Measurements from ENCODE around the gene TCFL5. TPM values are rescaled to one million over a fixed set of nuclear protein-coding genes. Genes with fewer than 3 reads are reported as not detected.

Gene TCFL5
- total and polyA plus RNA-seq, 3 experiments from 2014 or later, result 1.4 to 6.2 (median 4.6) TPM

GRCh38 chr20:62828051-62828450 lies 33.6 kb downstream of the TCFL5 start:
- no peak overlapping the region for H3K4me3 Mint-ChIP-seq
- CTCF ChIA-PET, result no interaction called here
- H3K4me1 ChIP-seq (ENCODE audit: insufficient read depth, low read length), result peaks cover 6% of the 10 kb centered on the region

GRCh38 chr20:62827311-62828038 lies 34.1 kb downstream of the TCFL5 start:
- ChIA-PET POLR2A (no interaction called here), CTCF (no interaction called here)
- Mint-ChIP-seq H3K4me1 (peaks cover 0 to 10% (median 0%) of the 10 kb centered on the region in 3 donors), H3K27me3 (no peaks in the 10 kb centered on the region), H3K36me3 (no peaks in the 10 kb centered on the region), H3K9me3 (no peaks in the 10 kb centered on the region), H3K27ac (no peak overlapping the region), H3K4me3 (no peak overlapping the region)
- Histone ChIP-seq H3K27ac (ENCODE audit: low read depth, low read length) (no peak overlapping the region), H3K4me1 (ENCODE audit: insufficient read depth, low read length) (peaks cover 6% of the 10 kb centered on the region), H3K36me3 (ENCODE audit: insufficient read depth, low read length) (no peaks in the 10 kb centered on the region), H3K4me3 (ENCODE audit: low read length) (no peak overlapping the region), H3K9me3 (ENCODE audit: low read length) (no peaks in the 10 kb centered on the region), H3K27me3 (ENCODE audit: insufficient read depth, low read length, poor library complexity, severe bottlenecking) (no peaks in the 10 kb centered on the region)
- no peak for DNase-seq

More at GRCh38 chr20:62828051-62828450, 33.6 kb downstream of the TCFL5 start:
- H3K9me3 Mint-ChIP-seq, result no peaks in the 10 kb centered on the region
- POLR2A ChIA-PET, result no interaction called here
- H3K27ac Mint-ChIP-seq, result no peak overlapping the region
- no peaks in the 10 kb centered on the region for H3K27me3 Mint-ChIP-seq
- H3K9me3 ChIP-seq (ENCODE audit: low read length), result no peaks in the 10 kb centered on the region
- H3K27me3 ChIP-seq (ENCODE audit: insufficient read depth, low read length, poor library complexity, severe bottlenecking), result no peaks in the 10 kb centered on the region
- no peak overlapping the region for H3K27ac ChIP-seq (ENCODE audit: low read depth, low read length)
- no peaks in the 10 kb centered on the region for H3K36me3 Mint-ChIP-seq
- no peaks in the 10 kb centered on the region for H3K36me3 ChIP-seq (ENCODE audit: insufficient read depth, low read length)
- H3K4me1 Mint-ChIP-seq, result peaks cover 0 to 15% (median 1%) of the 10 kb centered on the region in 3 donors
- H3K4me3 ChIP-seq (ENCODE audit: low read length), result no peak overlapping the region
- DNase-seq, result no peak

GRCh38 chr20:62826646-62827310 lies 34.8 kb downstream of the TCFL5 start:
- Histone ChIP-seq H3K36me3 (ENCODE audit: insufficient read depth, low read length) (no peaks in the 10 kb centered on the region), H3K9me3 (ENCODE audit: low read length) (no peaks in the 10 kb centered on the region), H3K4me1 (ENCODE audit: insufficient read depth, low read length) (peaks cover 6% of the 10 kb centered on the region), H3K27me3 (ENCODE audit: insufficient read depth, low read length, poor library complexity, severe bottlenecking) (no peaks in the 10 kb centered on the region), H3K4me3 (ENCODE audit: low read length) (no peak overlapping the region), H3K27ac (ENCODE audit: low read depth, low read length) (no peak overlapping the region)
- ChIA-PET POLR2A (no interaction called here), CTCF (no interaction called here)
- H3K27ac Mint-ChIP-seq, result peak overlapping the region in 1 of 8 donors; percentile 24
- no peak for DNase-seq
- H3K4me3 Mint-ChIP-seq, result no peak overlapping the region
- no peaks in the 10 kb centered on the region for H3K9me3 Mint-ChIP-seq
- H3K36me3 Mint-ChIP-seq, result no peaks in the 10 kb centered on the region
- no peaks in the 10 kb centered on the region for H3K27me3 Mint-ChIP-seq
- H3K4me1 Mint-ChIP-seq, result peaks cover 0 to 5% (median 0%) of the 10 kb centered on the region in 3 donors

GRCh38 chr20:62825986-62826645 lies 35.5 kb downstream of the TCFL5 start:
- no peaks in the 10 kb centered on the region for H3K27me3 Mint-ChIP-seq

GRCh38 chr20:62825333-62825985 lies 36.2 kb downstream of the TCFL5 start:
- H3K27ac Mint-ChIP-seq, result no peak overlapping the region
- peaks cover 6% of the 10 kb centered on the region for H3K4me1 ChIP-seq (ENCODE audit: insufficient read depth, low read length)
- ChIA-PET POLR2A (no interaction called here), CTCF (no interaction called here)
- no peaks in the 10 kb centered on the region for H3K27me3 Mint-ChIP-seq
- no peak overlapping the region for H3K4me3 ChIP-seq (ENCODE audit: low read length)
- H3K27me3 ChIP-seq (ENCODE audit: insufficient read depth, low read length, poor library complexity, severe bottlenecking), result no peaks in the 10 kb centered on the region
- peak overlapping the region in 1 of 7 donors; percentile 23 for H3K4me3 Mint-ChIP-seq
- peaks cover 0 to 5% (median 0%) of the 10 kb centered on the region in 3 donors for H3K4me1 Mint-ChIP-seq
- H3K9me3 ChIP-seq (ENCODE audit: low read length), result no peaks in the 10 kb centered on the region
- no peak for DNase-seq
- H3K9me3 Mint-ChIP-seq, result no peaks in the 10 kb centered on the region
- no peaks in the 10 kb centered on the region for H3K36me3 ChIP-seq (ENCODE audit: insufficient read depth, low read length)
- H3K27ac ChIP-seq (ENCODE audit: low read depth, low read length), result no peak overlapping the region
- no peaks in the 10 kb centered on the region for H3K36me3 Mint-ChIP-seq

More at GRCh38 chr20:62825986-62826645, 35.5 kb downstream of the TCFL5 start:
- Histone ChIP-seq H3K4me3 (ENCODE audit: low read length) (no peak overlapping the region), H3K4me1 (ENCODE audit: insufficient read depth, low read length) (peaks cover 6% of the 10 kb centered on the region), H3K27ac (ENCODE audit: low read depth, low read length) (no peak overlapping the region), H3K27me3 (ENCODE audit: insufficient read depth, low read length, poor library complexity, severe bottlenecking) (no peaks in the 10 kb centered on the region), H3K9me3 (ENCODE audit: low read length) (no peaks in the 10 kb centered on the region), H3K36me3 (ENCODE audit: insufficient read depth, low read length) (no peaks in the 10 kb centered on the region)
- H3K9me3 Mint-ChIP-seq, result no peaks in the 10 kb centered on the region
- ChIA-PET CTCF (no interaction called here), POLR2A (no interaction called here)
- peaks cover 0 to 5% (median 0%) of the 10 kb centered on the region in 3 donors for H3K4me1 Mint-ChIP-seq
- H3K36me3 Mint-ChIP-seq, result no peaks in the 10 kb centered on the region
- no peak for DNase-seq
- no peak overlapping the region for H3K4me3 Mint-ChIP-seq
- no peak overlapping the region for H3K27ac Mint-ChIP-seq

GRCh38 chr20:62824476-62825332 lies 36.9 kb downstream of the TCFL5 start:
- ChIA-PET POLR2A (no interaction called here), CTCF (no interaction called here)
- Mint-ChIP-seq H3K27ac (no peak overlapping the region), H3K27me3 (peaks cover 0 to 2% of the 10 kb centered on the region in 2 donors), H3K36me3 (no peaks in the 10 kb centered on the region), H3K4me1 (peaks cover 0 to 5% (median 0%) of the 10 kb centered on the region in 3 donors), H3K4me3 (peak overlapping the region in 3 of 7 donors; percentile 23 to 63 (median 54)), H3K9me3 (no peaks in the 10 kb centered on the region)
- Histone ChIP-seq H3K9me3 (ENCODE audit: low read length) (no peaks in the 10 kb centered on the region), H3K36me3 (ENCODE audit: insufficient read depth, low read length) (no peaks in the 10 kb centered on the region), H3K27me3 (ENCODE audit: insufficient read depth, low read length, poor library complexity, severe bottlenecking) (no peaks in the 10 kb centered on the region), H3K4me3 (ENCODE audit: low read length) (no peak overlapping the region), H3K27ac (ENCODE audit: low read depth, low read length) (no peak overlapping the region), H3K4me1 (ENCODE audit: insufficient read depth, low read length) (peaks cover 6% of the 10 kb centered on the region)
- DNase-seq, result peak in 3 of 5 donors; percentile 16 to 43 (median 27)

GRCh38 chr20:62823688-62824475 lies 37.7 kb downstream of the TCFL5 start:
- DNase-seq, result no peak
- Histone ChIP-seq H3K4me1 (ENCODE audit: insufficient read depth, low read length) (peaks cover 6% of the 10 kb centered on the region), H3K9me3 (ENCODE audit: low read length) (no peaks in the 10 kb centered on the region), H3K4me3 (ENCODE audit: low read length) (no peak overlapping the region), H3K36me3 (ENCODE audit: insufficient read depth, low read length) (no peaks in the 10 kb centered on the region), H3K27ac (ENCODE audit: low read depth, low read length) (no peak overlapping the region), H3K27me3 (ENCODE audit: insufficient read depth, low read length, poor library complexity, severe bottlenecking) (peaks cover 3% of the 10 kb centered on the region)
- Mint-ChIP-seq H3K4me3 (no peak overlapping the region), H3K36me3 (no peaks in the 10 kb centered on the region), H3K4me1 (peaks cover 0 to 5% (median 0%) of the 10 kb centered on the region in 3 donors), H3K27ac (no peak overlapping the region), H3K27me3 (peaks cover 0 to 2% of the 10 kb centered on the region in 2 donors), H3K9me3 (no peaks in the 10 kb centered on the region)
- POLR2A ChIA-PET, result no interaction called here
- CTCF ChIA-PET, result interaction anchor here (1.3 kb wide), 1 partner anchor 9 kb away, joined by 3 read pairs; no protein-coding TSS in a partner anchor

Measured in CD8-positive, alpha-beta memory T cell (primary cell).